NK-92 (cell line): ENCODE measurements around the gene CLRN3.

Experiments
- DNase-seq: peaks from one replicate; lab custom pipeline; 2025; ENCODE audit not compliant: unreplicated experiment; lab: John Stamatoyannopoulos, UW

The CLRN3 gene

GRCh38 chr10:127875449-127875765, 17.3 kb downstream of the CLRN3 start:
- DNase-seq: no peak

GRCh38 chr10:127874671-127875448, 17.9 kb downstream of the CLRN3 start:
- DNase-seq: no peak

- no peak for DNase-seq
Measured at GRCh38 chr10:127873901-127874470, 18.8 kb downstream of the CLRN3 start.

- DNase-seq: no peak
Measured at GRCh38 chr10:127872871-127873600, 19.7 kb downstream of the CLRN3 start.

- DNase-seq: no peak
Measured at GRCh38 chr10:127872011-127872761, 20.6 kb downstream of the CLRN3 start.

- no peak for DNase-seq
Measured at GRCh38 chr10:127871631-127872010, 21.1 kb downstream of the CLRN3 start.

- DNase-seq: no peak
Measured at GRCh38 chr10:127869329-127869728, 23.4 kb downstream of the CLRN3 start.

GRCh38 chr10:127867805-127868204, 24.9 kb downstream of the CLRN3 start:
- DNase-seq: no peak

- DNase-seq: no peak
Measured at GRCh38 chr10:127866276-127867013, 26.3 kb downstream of the CLRN3 start.

GRCh38 chr10:127863231-127863825, 29.4 kb downstream of the CLRN3 start:
- DNase-seq: no peak

- no peak for DNase-seq
Measured at GRCh38 chr10:127860592-127860991, 32.1 kb downstream of the CLRN3 start.

GRCh38 chr10:127855976-127856375, 36.8 kb downstream of the CLRN3 start:
- DNase-seq: no peak

- DNase-seq: no peak
Measured at GRCh38 chr10:127855591-127855881, 37.2 kb downstream of the CLRN3 start.

- DNase-seq: no peak
Measured at GRCh38 chr10:127854769-127855590, 37.8 kb downstream of the CLRN3 start.

- DNase-seq: no peak
Measured at GRCh38 chr10:127853868-127854768, 38.6 kb downstream of the CLRN3 start.

- DNase-seq: no peak
Measured at GRCh38 chr10:127852456-127852855, 40.3 kb downstream of the CLRN3 start.

GRCh38 chr10:127851661-127852194, 41.0 kb downstream of the CLRN3 start:
- no peak for DNase-seq

GRCh38 chr10:127850944-127851343, 41.8 kb downstream of the CLRN3 start:
- DNase-seq: no peak

GRCh38 chr10:127849921-127850320, 42.8 kb downstream of the CLRN3 start:
- no peak for DNase-seq
